COR-L47 (cell line): ENCODE measurements around the gene ERCC6L2.

ENCODE experiments used
- DNase-seq: peaks from one replicate; lab custom pipeline; 2025; lab: John Stamatoyannopoulos, UW

The ERCC6L2 gene, protein sequence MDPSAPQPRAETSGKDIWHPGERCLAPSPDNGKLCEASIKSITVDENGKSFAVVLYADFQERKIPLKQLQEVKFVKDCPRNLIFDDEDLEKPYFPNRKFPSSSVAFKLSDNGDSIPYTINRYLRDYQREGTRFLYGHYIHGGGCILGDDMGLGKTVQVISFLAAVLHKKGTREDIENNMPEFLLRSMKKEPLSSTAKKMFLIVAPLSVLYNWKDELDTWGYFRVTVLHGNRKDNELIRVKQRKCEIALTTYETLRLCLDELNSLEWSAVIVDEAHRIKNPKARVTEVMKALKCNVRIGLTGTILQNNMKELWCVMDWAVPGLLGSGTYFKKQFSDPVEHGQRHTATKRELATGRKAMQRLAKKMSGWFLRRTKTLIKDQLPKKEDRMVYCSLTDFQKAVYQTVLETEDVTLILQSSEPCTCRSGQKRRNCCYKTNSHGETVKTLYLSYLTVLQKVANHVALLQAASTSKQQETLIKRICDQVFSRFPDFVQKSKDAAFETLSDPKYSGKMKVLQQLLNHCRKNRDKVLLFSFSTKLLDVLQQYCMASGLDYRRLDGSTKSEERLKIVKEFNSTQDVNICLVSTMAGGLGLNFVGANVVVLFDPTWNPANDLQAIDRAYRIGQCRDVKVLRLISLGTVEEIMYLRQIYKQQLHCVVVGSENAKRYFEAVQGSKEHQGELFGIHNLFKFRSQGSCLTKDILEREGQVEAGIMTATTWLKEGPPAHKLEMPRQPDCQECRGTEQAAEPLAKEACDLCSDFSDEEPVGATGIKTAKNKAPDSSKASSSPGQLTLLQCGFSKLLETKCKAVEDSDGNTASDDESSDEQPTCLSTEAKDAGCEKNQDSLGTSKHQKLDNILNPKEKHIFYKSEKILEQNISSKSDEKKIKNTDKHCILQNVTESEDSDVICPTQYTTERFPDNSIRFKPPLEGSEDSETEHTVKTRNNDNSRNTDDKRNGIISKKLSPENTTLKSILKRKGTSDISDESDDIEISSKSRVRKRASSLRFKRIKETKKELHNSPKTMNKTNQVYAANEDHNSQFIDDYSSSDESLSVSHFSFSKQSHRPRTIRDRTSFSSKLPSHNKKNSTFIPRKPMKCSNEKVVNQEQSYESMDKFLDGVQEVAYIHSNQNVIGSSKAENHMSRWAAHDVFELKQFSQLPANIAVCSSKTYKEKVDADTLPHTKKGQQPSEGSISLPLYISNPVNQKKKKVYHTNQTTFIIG (N-terminal part only)

DNA sequence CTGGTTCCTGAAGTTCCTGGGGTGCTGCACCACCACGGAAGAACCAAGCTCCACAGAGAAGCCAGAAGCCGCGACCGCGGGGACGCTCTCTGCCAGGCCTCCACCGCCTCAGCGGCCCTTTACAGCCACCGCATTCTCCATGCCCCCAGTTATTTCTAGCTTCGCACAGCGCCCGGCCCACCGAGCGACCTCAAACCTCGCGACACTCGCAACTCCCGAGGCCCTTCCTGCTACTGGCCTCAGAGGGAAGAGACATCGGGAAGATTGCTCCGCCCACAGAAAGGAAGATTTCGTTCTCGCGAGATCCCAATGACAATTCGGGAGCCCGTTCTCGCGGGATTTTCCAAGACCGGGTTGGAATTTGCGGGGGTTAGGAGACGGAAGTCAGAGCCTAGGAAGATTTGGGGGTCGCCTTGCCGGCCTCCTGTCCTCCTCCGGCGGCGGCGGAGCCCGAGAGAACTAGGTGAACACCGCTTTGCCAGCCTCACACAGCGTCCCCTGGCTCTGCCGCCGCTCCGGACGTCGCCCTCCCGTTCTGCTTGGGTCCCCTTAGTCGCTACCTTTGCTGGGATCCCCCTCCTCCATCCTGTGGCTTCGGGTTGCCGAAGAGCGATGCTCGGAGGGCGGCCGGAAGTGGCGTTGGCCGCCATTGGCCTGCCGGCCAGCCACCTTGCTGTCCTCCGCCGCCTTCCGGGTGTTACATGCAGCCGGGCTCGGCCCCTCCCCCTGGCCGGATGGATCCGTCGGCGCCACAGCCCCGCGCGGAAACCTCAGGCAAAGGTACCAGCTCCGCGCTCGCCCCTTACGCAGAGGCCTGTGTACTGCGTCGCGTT is at the start of gene ERCC6L2:
Gene ERCC6L2, plus strand, starts transcription at position 387 of the 833 bp plus-strand sequence. Its CDS starts 348 bp downstream, at position 735.
- peak; percentile 98 for DNase-seq

GRCh38 chr9:95826183-95826838 is 49.2 kb upstream of the ERCC6L2 start:
- no peak for DNase-seq

GRCh38 chr9:95830768-95831167 is 44.7 kb upstream of the ERCC6L2 start:
- no peak for DNase-seq

GRCh38 chr9:95831810-95832209 is 43.7 kb upstream of the ERCC6L2 start:
- no peak for DNase-seq

GRCh38 chr9:95833546-95834178 is 41.8 kb upstream of the ERCC6L2 start:
- no peak for DNase-seq

DNA sequence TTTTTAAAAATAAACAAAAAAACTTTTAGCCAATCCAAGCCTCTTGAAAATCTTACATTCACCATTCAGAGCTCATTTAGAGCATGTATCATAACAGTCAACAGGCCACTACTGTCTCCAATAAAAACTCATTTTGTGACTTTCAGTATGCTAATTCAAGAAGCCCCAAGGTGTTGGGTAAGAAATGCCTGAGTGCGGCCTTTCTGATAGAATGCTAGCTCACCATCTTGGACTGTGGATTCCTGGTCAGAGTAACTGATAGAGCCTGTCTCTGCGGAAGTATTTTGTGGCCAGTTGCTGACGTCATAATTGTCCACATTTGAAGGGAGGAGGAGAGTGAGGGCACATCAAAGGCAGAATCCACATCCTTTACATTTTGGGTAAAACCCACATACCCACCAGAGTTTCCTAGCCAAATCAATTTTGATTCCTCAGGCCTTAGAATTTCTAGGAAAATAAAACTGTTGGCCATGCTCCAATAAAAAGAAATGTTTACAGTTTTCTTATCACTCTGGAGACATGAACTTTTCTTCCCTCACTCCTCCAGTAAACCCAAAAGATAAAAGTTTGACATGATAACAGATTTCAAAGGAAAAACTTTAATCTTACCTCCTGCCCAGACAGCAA is 41.1 kb upstream of the ERCC6L2 start:
- no peak for DNase-seq

GRCh38 chr9:95835393-95835792 is 40.1 kb upstream of the ERCC6L2 start:
- no peak for DNase-seq

GRCh38 chr9:95836072-95836471 is 39.4 kb upstream of the ERCC6L2 start:
- no peak for DNase-seq

GRCh38 chr9:95839012-95839411 is 36.5 kb upstream of the ERCC6L2 start:
- DNase-seq: no peak

- DNase-seq: no peak
These were observed 35.4 kb upstream of the ERCC6L2 start for GRCh38 chr9:95840074-95840473.

DNA sequence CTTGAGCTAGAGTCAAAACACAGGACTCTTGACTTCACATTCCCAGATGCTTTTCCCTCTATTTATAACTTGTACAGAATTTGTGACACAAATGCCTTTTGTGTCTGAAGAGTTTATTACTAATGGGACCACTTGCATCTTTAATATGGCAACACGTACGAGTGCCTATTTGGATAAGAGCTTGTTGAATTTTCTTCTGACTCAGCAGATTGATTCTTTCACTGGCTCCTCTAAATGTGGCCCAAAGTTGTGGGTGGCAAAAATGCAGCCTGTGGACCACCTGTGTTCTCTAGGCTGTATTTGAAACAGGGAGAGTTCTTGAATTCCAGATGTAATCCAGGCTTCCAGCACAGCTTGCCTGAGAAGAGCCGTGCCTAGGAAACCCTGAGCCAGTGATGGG is 34.1 kb upstream of the ERCC6L2 start:
- no peak for DNase-seq

GRCh38 chr9:95845751-95846150 is 29.7 kb upstream of the ERCC6L2 start:
- DNase-seq: no peak

DNA sequence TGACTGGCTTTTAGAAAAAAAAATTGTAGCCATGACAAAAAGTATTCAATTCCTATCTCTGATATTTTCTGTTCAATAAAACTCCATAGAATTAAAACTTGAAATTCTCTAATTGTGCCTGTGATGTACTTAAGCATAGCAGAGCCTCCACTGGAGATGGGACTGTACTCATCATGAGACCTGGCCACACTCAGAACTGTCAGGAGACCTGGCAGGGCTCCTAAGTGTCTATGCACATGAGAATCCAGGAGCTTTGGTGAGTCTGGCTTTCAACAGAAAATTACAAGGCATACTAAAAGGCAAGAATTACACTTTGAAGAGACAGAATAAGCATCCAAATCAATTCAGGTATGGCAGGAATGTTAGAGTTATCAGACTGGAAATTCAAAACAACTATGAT is 26.7 kb upstream of the ERCC6L2 start:
- DNase-seq: no peak

DNA sequence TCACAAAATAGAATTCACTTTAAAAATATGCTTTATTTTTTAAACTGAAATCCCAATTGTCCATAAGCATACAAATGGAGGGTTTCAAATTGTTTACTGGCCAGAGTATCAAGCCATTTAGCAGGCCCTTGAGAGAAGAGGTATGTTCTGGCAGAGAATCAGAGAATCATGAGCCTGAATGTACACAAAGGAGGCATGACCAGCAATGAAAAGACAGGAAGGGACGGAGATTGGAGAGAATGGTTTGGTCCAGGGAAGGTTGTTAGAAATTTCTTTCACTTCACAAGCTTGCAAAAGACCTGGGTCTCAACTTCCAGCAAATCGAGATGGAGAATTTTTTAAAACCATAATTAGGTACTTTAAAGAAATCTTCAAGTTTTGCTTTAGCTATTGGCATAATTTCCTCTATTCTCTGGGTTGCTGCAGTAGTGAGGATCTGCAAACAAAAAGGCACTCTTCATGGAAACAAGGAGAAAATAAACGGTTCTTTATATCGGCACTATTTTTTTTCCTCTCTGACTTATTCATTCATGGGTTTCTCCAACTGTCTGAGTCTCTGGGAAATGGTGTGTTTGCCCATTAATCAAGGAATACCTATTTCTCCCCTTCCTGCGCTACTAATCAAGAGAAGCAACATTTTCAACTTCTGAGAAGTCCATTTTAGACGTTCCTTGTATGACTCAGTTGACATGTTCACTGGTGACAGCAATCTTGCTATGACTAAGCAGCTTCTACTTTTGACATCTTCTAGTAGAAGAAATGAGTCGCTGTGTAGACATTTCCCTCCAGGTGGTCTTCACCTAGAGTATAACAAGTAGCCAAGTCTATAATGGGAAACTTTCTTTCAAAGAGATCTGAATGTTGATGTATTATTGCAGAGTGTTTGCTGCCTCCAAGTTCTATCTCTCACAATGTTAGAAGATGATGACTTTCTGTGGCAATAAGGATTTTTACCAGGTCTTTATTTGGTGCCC is 23.1 kb upstream of the ERCC6L2 start:
- no peak for DNase-seq

DNA sequence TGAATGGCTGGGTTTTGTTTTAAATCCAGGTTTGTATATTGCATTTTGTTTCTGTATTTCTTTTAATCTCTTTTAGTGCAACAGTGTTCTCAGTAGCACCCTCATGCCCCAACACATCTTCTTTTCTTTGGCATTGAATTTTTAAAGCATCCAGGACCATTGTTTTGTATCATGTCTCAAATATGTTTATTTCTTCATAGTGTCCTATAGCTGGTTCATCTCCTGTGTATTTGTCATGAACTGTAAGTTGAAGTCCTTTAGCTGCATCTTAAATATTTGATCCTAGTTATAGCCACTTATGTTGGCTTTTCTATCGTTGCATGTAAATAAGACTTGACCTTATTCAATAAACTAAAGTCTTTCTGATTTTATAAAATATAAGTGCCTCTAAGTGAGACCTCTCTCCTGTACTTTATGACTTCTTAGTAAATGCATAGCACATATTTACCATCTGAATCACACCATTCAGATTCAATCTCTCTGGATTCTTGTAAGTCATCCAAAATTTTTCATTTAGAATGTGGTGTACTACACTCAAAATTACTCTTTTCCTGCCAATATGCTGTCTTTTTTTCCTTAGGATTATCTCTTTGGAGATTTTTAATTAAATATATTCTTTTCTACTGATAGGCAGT is 21.0 kb upstream of the ERCC6L2 start:
- DNase-seq: no peak

GRCh38 chr9:95855961-95856360 is 19.5 kb upstream of the ERCC6L2 start:
- no peak for DNase-seq

DNA sequence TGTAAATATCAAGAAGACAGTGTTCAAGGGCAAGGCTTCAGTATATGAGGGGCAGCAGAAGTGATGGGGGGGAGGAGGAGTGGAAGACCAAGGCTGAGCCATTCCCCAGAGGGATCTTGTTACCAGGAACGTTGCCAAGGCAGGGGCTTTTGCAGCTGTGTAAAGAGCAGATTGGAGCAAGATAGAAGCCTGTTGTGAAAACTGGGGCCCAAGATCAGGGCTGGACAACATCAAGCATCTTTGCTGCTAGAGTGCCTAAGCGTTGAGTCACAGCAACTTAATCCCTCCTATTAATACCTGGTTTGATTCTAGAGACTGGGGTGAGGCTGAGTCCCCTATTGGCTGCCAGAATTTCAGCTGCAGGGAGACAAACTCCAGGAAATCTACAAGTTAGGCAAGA is 18.4 kb upstream of the ERCC6L2 start:
- DNase-seq: peak; percentile 13

GRCh38 chr9:95857896-95858295 is 17.6 kb upstream of the ERCC6L2 start:
- DNase-seq: no peak
